IMR-90 (cell line): ENCODE measurements around the gene EXOC4. TPM values are rescaled to one million over a fixed set of nuclear protein-coding genes. Genes with fewer than 3 reads are reported as not detected.

ENCODE experiments used
- ATAC-seq: fragments of 200-7000 bp; cut with Tn5 transposase; 2 replicates; pipeline ENCODE4 v1.9.1; 2020; ENCODE audit warnings: low read depth, mild to moderate bottlenecking, moderate library complexity
- BruUV-seq: library from RNA; stranded (reverse); fragments of 400-500 nt; replicated peaks from 2 replicates; lab custom pipeline; 2021; lab: Mats Ljungman, UMichigan
- CTCF ChIA-PET: fragments of 300-600 bp; formaldehyde crosslinking; extraction: SDS; loops from one replicate; lab custom pipeline; 2021; ENCODE audit warnings: antibody characterized with exemption; lab: Yijun Ruan, JAX
- POLR2A ChIA-PET: fragments of 300-600 bp; sonication (Branson Sonifier 250); formaldehyde crosslinking; loops from one replicate; lab custom pipeline; 2022; ENCODE audit warnings: antibody characterized with exemption; ENCODE audit not compliant: unreplicated experiment; lab: Charles Lee
- DNase-seq: peaks from one replicate; pipeline ENCODE4 v3.0.0; 2013
- H2AFZ ChIP-seq: replicated peaks from 2 replicates; pipeline ENCODE3; 2013; ENCODE audit warnings: low read length, mild to moderate bottlenecking; ENCODE audit not compliant: poor library complexity
- H2AK5ac ChIP-seq: 2 replicates; pipeline ENCODE4 v1.6.1; 2013; ENCODE audit warnings: low read depth, low read length, inconsistent platforms
- H2AK9ac ChIP-seq: replicated peaks from 2 replicates; pipeline ENCODE3; 2013; ENCODE audit warnings: mild to moderate bottlenecking, low read depth, low read length, moderate library complexity; ENCODE audit not compliant: poor library complexity
- H2BK120ac ChIP-seq: 2 replicates; pipeline ENCODE4 v1.6.1; 2013; ENCODE audit warnings: low read depth, low read length, inconsistent platforms
- H2BK15ac ChIP-seq: 3 replicates; pipeline ENCODE4 v1.6.1; 2013; ENCODE audit warnings: low read depth, low read length, inconsistent platforms
- H2BK20ac ChIP-seq: 2 replicates; pipeline ENCODE4 v1.6.1; 2013; ENCODE audit warnings: low read depth, mild to moderate bottlenecking, inconsistent platforms, low read length, moderate library complexity
- H2BK5ac ChIP-seq: 2 replicates; pipeline ENCODE4 v1.6.1; 2013; ENCODE audit warnings: mild to moderate bottlenecking, low read depth, low read length, inconsistent platforms; ENCODE audit not compliant: poor library complexity, severe bottlenecking
- H3K14ac ChIP-seq: replicated peaks from 2 replicates; pipeline ENCODE4 v1.6.1; 2013; ENCODE audit warnings: low read depth, low read length, inconsistent platforms
- H3K18ac ChIP-seq: 2 replicates; pipeline ENCODE4 v1.6.1; 2013; ENCODE audit warnings: low read depth, low read length, control low read depth
- H3K23ac ChIP-seq: 2 replicates; pipeline ENCODE4 v1.6.1; 2013; ENCODE audit warnings: low read depth, low read length, inconsistent platforms
- H3K27ac ChIP-seq: 2 replicates; pipeline ENCODE4 v1.5.1; 2013; ENCODE audit warnings: mild to moderate bottlenecking, control low read depth, low read length; ENCODE audit not compliant: insufficient read depth
- H3K27me3 ChIP-seq: 2 replicates; pipeline ENCODE4 v1.6.1; 2013; ENCODE audit warnings: low read length; ENCODE audit not compliant: control insufficient read depth, insufficient read depth
- H3K36me3 ChIP-seq: 2 replicates; pipeline ENCODE4 v1.6.1; 2013; ENCODE audit warnings: low read length, mixed read lengths; ENCODE audit not compliant: control insufficient read depth, insufficient read depth
- H3K4ac ChIP-seq: 2 replicates; pipeline ENCODE4 v1.6.1; 2013; ENCODE audit warnings: low read depth, low read length, inconsistent platforms
- H3K4me1 ChIP-seq: 2 replicates; pipeline ENCODE4 v1.6.1; 2013; ENCODE audit warnings: low read length, mixed read lengths; ENCODE audit not compliant: control insufficient read depth, insufficient read depth
- H3K4me2 ChIP-seq: 2 replicates; pipeline ENCODE4 v1.6.1; 2013; ENCODE audit warnings: low read depth, mild to moderate bottlenecking, control low read depth, low read length, moderate library complexity
- H3K4me3 ChIP-seq: 2 replicates; pipeline ENCODE4 v1.5.1; 2013; ENCODE audit warnings: low read depth, mild to moderate bottlenecking, control low read depth, low read length, moderate library complexity; ENCODE audit not compliant: insufficient read depth
- H3K56ac ChIP-seq: 2 replicates; pipeline ENCODE4 v1.6.1; 2013; ENCODE audit warnings: low read length, inconsistent platforms; ENCODE audit not compliant: insufficient read depth; ENCODE audit errors: extremely low read depth
- H3K79me1 ChIP-seq, 2 experiments: 2 replicates each; pipeline ENCODE4 v1.6.1; 2013; ENCODE audit warnings: low read length in 2 of 2, inconsistent platforms in 1 of 2, low read depth in 1 of 2
- H3K9ac ChIP-seq: 2 replicates; pipeline ENCODE4 v1.6.1; 2013; ENCODE audit warnings: low read depth, low read length, control low read depth
- H3K9me1 ChIP-seq: 2 replicates; pipeline ENCODE4 v1.6.1; 2013; ENCODE audit warnings: low read length, inconsistent platforms; ENCODE audit not compliant: insufficient read depth
- H3K9me3 ChIP-seq: 2 replicates; pipeline ENCODE4 v1.6.1; 2013; ENCODE audit warnings: low read length; ENCODE audit not compliant: control insufficient read depth, insufficient read depth
- H4K20me1 ChIP-seq: 2 replicates; pipeline ENCODE4 v1.6.1; 2013; ENCODE audit warnings: low read length, inconsistent platforms; ENCODE audit not compliant: insufficient read depth
- H4K5ac ChIP-seq: 2 replicates; pipeline ENCODE4 v1.6.1; 2013; ENCODE audit warnings: mild to moderate bottlenecking, low read depth, low read length, control low read depth
- H4K8ac ChIP-seq, 2 experiments: 2 replicates each; pipeline ENCODE4 v1.6.1; 2013; ENCODE audit warnings: low read depth in 2 of 2, low read length in 2 of 2, control low read depth in 1 of 2, inconsistent platforms in 1 of 2
- H4K91ac ChIP-seq: 2 replicates; pipeline ENCODE4 v1.6.1; 2013; ENCODE audit warnings: low read depth, low read length, inconsistent platforms; ENCODE audit not compliant: insufficient read depth
- MAFK ChIP-seq: IDR thresholded peaks from 2 replicates; pipeline ENCODE4 v1.6.1; 2012; ENCODE audit warnings: low read depth, low read length, improper control_type of control experiment
- RFX5 ChIP-seq: IDR thresholded peaks from 2 replicates; pipeline ENCODE4 v1.8.0; 2012; ENCODE audit warnings: low read depth, mild to moderate bottlenecking, low read length, moderate library complexity
- dilution Hi-C: fragments of 300-500 bp; cut with HindIII; formaldehyde crosslinking; loops from one replicate; pipeline ENCODE4 v1.14.3; 2018; ENCODE audit warnings: low sequenced_read_pairs; ENCODE audit not compliant: unreplicated experiment
- in situ Hi-C: fragments of 300-500 bp; cut with MboI; formaldehyde crosslinking; loops from 3 replicates; pipeline ENCODE4 v1.14.3; 2019; ENCODE audit warnings: low sequenced_read_pairs, inconsistent platforms, mixed read lengths
- intact Hi-C: fragments of 100-400 bp; cut with micrococcal nuclease; formaldehyde crosslinking; loops from 2 replicates; pipeline ENCODE4 v1.10.0; 2022
- polyA plus RNA-seq, 3 experiments: library from polyadenylated mRNA; depleted of rRNA; stranded (reverse); fragments of >200 nt; gene quantifications; 2 replicates each; pipeline ENCODE4 v1.2.3, GENCODE V29; 2012; ENCODE audit warnings: low replicate concordance in 1 of 3
- total RNA-seq: library from RNA; depleted of rRNA; stranded (reverse); fragments of >200 nt; gene quantifications from 2 replicates; pipeline ENCODE4 v1.2.3, GENCODE V29; 2012

Gene EXOC4
- total and polyA plus RNA-seq, 2 of the 4 experiments (the other 2 are of a cell fraction): 25.4 to 94.6 TPM

DNA sequence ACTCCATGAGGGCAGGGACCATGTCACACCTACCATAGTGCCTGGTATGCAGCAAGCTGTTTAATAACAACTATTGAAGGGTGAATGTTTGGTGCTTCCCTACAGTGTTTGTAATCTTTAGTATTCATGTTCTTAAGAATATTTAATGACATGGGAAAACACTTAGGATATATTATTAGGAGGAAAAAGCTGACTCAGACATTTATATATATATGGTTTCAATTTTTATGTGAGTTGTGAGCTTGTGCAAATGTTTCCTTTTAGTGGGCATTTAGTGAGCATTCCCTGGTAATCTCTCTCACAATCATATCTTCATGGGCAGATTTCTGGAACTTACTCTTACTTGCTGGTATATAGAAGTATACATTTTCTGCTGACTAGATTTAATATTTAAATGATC, 359.1 kb downstream of the EXOC4 start:
- H3K9me3 ChIP-seq: no peaks in the 10 kb centered on the region
- no peak overlapping the region for H2BK20ac ChIP-seq
- no peak overlapping the region for H3K9ac ChIP-seq
- no peak overlapping the region for H2BK15ac ChIP-seq
- no peaks in the 10 kb centered on the region for H3K36me3 ChIP-seq
- intact Hi-C loops (no loop called here), in situ Hi-C loops (no loop called here), dilution Hi-C loops (no loop called here)
- DNase-seq (no peak), ATAC-seq (no peak)
- H4K5ac ChIP-seq: no peak overlapping the region
- H3K4me3 ChIP-seq: no peak overlapping the region
- H3K14ac ChIP-seq: no peak overlapping the region
- no peak overlapping the region for H2AK5ac ChIP-seq
- H4K91ac ChIP-seq: no peak overlapping the region
- H2AFZ ChIP-seq: no peak overlapping the region
- H3K23ac ChIP-seq: no peak overlapping the region
- H3K27ac ChIP-seq: no peak overlapping the region
- no peaks in the 10 kb centered on the region for H3K4me1 ChIP-seq
- H2AK9ac ChIP-seq: no peak overlapping the region
- TF ChIP-seq RFX5 (no peak), MAFK (peak; percentile 91)
- no peak overlapping the region for H4K8ac ChIP-seq
- H3K4me2 ChIP-seq: no peak overlapping the region
- POLR2A ChIA-PET: no interaction called here
- H2BK120ac ChIP-seq: no peak overlapping the region
- H3K9me1 ChIP-seq: peaks cover 7% of the 10 kb centered on the region
- H3K56ac ChIP-seq: no peak overlapping the region
- no TSS peak for BruUV-seq
- H3K18ac ChIP-seq: no peak overlapping the region
- no peaks in the 10 kb centered on the region for H4K20me1 ChIP-seq
- H3K27me3 ChIP-seq: no peaks in the 10 kb centered on the region
- H3K79me1 ChIP-seq: 0 out of 4 replicates have a peak, but pooled peaks cover 0 to 3% of the 10 kb centered on the region in 2 experiments
- CTCF ChIA-PET: no interaction called here
- no peak overlapping the region for H2BK5ac ChIP-seq
- H3K4ac ChIP-seq: no peak overlapping the region
